Subcutaneous adipose tissue (tissue), 4 donors: ENCODE results near the gene SCAF1. TPM values are rescaled to one million over a fixed set of nuclear protein-coding genes. Genes with fewer than 3 reads are reported as not detected.

ENCODE experiments used
- total RNA-seq, 4 donors: library from RNA; depleted of rRNA; stranded (reverse); fragments of >200 nt; gene quantifications; one replicate each; pipeline ENCODE4 v1.1.0, GENCODE V29; 2016
- TF ChIP-seq, protein P1 (sequence below): fragments of 450-650 bp; IDR thresholded peaks from one replicate; pipeline ENCODE4 v1.5.1; 2016; ENCODE audit warnings: low read depth, mild to moderate bottlenecking, control low read depth, antibody characterized with exemption, moderate library complexity

Gene SCAF1
- total RNA-seq, 4 donors from 2014 or later: 8.8 to 33.3 (median 11.3) TPM

DNA sequence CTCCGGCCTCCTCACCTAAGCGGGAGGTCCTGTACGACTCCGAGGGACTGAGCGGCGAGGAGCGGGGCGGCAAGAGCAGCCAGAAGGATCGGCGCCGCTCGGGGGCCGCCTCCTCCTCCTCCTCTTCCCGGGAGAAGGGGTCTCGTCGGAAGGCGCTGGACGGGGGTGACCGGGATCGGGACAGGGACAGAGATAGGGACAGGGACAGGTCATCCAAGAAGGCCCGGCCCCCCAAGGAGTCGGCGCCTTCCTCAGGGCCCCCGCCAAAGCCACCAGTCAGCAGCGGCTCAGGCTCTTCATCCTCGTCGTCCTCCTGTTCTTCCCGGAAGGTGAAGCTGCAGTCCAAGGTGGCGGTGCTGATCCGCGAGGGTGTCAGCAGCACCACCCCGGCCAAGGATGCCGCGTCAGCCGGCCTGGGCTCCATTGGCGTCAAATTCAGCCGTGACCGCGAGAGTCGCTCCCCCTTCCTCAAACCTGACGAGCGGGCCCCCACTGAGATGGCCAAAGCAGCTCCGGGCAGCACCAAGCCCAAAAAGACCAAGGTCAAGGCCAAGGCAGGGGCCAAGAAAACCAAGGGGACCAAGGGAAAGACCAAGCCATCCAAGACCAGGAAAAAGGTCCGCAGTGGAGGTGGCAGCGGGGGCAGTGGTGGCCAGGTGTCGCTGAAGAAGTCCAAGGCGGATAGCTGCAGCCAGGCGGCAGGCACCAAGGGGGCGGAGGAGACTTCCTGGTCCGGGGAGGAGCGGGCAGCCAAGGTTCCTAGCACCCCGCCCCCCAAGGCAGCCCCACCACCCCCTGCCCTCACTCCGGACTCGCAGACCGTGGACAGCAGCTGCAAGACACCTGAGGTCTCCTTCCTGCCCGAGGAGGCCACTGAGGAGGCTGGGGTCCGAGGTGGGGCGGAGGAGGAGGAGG lies 10.8 kb downstream of the SCAF1 start:
- TF ChIP-seq, protein P1, sequence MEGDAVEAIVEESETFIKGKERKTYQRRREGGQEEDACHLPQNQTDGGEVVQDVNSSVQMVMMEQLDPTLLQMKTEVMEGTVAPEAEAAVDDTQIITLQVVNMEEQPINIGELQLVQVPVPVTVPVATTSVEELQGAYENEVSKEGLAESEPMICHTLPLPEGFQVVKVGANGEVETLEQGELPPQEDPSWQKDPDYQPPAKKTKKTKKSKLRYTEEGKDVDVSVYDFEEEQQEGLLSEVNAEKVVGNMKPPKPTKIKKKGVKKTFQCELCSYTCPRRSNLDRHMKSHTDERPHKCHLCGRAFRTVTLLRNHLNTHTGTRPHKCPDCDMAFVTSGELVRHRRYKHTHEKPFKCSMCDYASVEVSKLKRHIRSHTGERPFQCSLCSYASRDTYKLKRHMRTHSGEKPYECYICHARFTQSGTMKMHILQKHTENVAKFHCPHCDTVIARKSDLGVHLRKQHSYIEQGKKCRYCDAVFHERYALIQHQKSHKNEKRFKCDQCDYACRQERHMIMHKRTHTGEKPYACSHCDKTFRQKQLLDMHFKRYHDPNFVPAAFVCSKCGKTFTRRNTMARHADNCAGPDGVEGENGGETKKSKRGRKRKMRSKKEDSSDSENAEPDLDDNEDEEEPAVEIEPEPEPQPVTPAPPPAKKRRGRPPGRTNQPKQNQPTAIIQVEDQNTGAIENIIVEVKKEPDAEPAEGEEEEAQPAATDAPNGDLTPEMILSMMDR: no peak

DNA sequence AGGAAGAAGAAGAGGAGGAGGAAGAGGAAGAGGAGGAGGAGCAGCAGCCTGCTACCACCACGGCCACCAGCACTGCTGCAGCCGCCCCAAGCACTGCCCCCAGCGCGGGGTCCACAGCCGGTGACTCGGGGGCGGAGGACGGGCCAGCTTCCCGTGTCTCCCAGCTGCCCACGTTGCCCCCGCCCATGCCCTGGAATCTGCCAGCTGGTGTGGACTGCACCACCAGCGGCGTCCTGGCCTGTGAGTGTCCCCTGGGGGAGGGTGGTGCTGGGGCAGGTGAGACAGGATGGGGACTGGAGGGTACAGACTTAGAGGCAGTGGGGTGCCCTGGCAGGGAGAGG lies 11.4 kb downstream of the SCAF1 start:
- TF ChIP-seq, protein P1: no peak

DNA sequence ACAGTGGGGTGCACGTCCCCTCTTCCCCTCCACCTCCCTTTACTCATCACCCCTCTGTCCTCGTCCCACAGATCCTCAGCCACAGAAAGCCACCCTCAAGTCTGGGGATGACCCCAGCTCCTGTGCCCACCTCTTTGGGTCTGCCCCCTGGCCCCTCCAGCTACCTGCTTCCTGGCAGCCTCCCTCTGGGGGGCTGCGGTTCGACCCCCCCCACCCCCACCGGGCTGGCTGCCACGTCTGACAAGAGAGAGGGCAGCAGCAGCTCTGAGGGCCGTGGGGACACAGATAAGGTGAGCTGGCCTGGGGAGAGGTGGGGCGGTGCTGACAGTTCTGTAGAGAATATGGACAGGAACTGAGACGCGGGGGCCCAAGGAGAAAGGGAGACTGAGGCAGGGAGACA lies 12.6 kb downstream of the SCAF1 start:
- TF ChIP-seq, protein P1: no peak

DNA sequence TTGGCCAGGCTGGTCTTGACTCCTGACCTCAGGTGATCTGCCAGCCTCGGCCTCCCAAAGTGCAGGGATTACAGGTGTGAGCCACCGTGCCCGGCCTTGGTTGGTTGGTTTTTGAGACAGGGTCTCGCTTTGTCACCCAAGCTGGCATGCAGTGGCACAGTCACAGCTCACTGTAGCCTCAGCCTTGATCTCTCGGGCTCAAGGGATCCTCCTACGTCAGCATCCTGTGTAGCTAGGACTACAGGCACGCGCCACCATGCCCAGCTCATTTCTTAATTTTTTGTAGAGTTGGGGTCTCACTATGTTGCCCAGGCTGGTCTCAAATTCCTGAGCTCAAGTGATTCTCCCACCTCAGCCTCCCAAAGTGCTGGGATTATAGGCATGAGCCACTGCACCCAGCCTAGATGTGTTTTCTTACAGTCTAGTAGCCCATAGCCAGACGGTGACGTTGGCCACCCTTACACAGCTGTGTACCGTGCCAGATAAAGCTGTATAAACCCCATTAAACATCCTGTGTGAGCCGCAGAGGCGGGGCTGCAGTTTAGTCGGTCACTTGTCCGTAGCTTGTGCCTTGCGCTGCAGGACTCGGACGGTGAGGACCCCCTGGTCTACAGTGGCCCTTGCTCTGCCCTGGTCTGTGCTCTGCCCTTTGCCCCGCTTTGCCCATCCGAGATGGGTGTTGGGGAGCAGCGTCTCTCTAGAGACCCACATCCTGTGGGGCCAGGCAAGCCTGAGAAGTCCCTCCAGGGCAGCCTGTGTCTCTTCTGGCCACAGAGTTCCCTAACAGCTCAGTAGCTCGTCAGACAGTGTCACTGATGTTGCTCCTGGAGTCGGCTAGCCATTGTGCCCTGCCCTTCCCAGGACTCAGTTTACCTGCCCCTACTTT lies 13.8 kb downstream of the SCAF1 start:
- TF ChIP-seq, protein P1: no peak

DNA sequence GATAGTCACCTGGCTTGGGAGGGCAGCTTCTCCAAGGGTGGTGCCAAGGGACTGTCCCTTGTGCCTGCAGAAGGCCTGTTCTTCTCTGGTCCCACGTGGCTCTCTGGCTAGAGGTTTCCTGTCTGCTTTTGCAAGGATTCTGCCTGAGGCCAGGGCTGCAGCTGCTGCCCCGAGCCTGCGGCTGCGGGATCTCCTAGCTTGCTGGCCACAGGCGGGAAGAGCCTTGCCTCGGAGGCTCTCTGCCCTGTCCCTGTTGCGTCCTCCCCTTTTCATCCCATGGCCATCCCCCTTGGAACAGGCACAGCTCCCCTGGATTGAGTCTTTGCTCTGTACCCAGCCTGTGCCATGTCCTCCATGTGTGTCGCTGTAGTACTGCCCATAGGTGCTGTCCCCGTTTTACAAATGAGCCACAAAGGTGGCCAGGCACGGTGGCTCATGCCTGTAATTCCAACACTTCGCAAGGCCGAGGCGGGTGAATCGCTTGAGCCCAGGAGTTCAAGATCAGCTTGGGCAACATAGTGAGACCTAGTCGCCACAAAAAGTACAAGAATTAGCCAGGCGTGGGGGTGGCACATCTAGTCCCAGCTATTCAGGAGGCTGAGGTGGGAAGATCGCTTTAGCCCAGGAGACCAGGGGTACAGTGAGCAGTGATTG lies 14.6 kb downstream of the SCAF1 start:
- TF ChIP-seq, protein P1: no peak

DNA sequence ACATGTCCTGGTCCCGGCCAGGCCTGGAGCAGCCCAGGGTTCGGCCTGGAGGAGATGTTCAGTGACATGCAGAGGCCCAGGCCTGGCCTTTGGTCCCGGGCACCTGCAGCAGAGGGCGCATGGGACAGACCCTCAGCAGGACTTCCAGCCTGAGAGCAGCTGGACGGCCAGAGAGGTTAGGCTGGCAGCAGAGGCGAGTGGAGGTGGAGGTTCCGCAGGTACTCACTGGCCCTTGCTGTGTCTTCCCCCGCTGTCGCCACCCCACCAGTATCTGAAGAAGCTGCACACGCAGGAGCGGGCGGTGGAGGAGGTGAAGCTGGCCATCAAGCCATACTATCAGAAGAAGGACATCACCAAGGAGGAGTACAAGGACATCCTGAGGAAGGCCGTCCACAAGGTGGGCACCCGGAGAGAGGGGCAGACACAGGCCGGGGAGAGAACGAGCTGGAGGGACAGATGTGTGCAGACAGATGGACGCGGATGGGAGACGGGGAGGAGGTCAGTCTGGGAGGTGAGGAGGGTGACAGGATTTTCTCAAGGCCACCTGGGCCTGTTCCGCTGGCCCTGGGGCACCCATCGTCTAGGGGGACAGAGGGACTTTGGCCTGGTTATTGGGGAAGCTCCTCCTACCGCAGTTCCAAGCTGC lies 15.6 kb downstream of the SCAF1 start:
- TF ChIP-seq, protein P1: no peak
